ENCODE data around the gene ARHGAP40.

DNA sequence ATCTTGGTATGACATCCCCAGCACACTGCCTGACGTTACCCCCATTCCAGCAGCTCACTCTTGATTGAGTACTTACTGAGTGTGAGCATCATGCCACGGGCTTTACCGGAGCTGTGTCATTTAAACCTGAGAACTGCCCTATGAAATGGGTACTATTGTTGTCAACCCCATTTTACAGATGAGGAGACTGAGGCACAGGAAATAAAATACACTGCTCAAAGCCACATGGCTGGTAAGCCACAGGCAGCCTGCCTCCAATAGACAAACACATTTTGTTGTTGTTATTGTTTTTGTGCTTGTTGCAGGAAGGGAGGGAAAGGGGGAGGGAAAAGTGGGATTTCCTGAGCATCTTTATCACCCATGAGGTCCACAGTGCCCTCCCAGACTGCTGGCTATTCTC lies 69.2 kb downstream of the ARHGAP40 start:
- TF ChIP-seq, protein P1, sequence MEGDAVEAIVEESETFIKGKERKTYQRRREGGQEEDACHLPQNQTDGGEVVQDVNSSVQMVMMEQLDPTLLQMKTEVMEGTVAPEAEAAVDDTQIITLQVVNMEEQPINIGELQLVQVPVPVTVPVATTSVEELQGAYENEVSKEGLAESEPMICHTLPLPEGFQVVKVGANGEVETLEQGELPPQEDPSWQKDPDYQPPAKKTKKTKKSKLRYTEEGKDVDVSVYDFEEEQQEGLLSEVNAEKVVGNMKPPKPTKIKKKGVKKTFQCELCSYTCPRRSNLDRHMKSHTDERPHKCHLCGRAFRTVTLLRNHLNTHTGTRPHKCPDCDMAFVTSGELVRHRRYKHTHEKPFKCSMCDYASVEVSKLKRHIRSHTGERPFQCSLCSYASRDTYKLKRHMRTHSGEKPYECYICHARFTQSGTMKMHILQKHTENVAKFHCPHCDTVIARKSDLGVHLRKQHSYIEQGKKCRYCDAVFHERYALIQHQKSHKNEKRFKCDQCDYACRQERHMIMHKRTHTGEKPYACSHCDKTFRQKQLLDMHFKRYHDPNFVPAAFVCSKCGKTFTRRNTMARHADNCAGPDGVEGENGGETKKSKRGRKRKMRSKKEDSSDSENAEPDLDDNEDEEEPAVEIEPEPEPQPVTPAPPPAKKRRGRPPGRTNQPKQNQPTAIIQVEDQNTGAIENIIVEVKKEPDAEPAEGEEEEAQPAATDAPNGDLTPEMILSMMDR (IDR thresholded peaks at IDR 0.05; ENCODE audit: control extremely low read depth in 1 of 3, insufficient read depth in 1 of 3, low read depth in 1 of 3, low read length in 3 of 3) = no peak
- TF ChIP-seq SIN3A (conservative IDR thresholded peaks at IDR 0.05 in 1 of 2, IDR thresholded peaks at IDR 0.05 in 1 of 2; ENCODE audit: low read depth in 1 of 2, low read length in 2 of 2) (no peak), POLR2A (IDR thresholded peaks at IDR 0.05; ENCODE audit: control extremely low read depth in 1 of 2, low read depth in 2 of 2, low read length in 2 of 2) (no peak)

Measured in H1 (cell line).